ENCODE measurements around the gene CUL9. TPM values are rescaled to one million over a fixed set of nuclear protein-coding genes. Genes with fewer than 3 reads are reported as not detected.

The CUL9 gene
- total and polyA plus RNA-seq, 4 donors = 6.5 to 21.8 (median 7.5) TPM

- DNase-seq (ENCODE audit: low spot score) = no peak
- H3K4me1 ChIP-seq (ENCODE audit: control insufficient read depth in 4 of 4, insufficient read depth in 4 of 4, low read length in 3 of 4) = peaks cover 27 to 79% (median 65%) of the 10 kb centered on the region in 4 donors
These were observed 89.3 kb downstream of the CUL9 start for GRCh38 chr6:43271103-43271815.

GRCh38 chr6:43271944-43272343, 89.9 kb downstream of the CUL9 start:
- H3K4me3 ChIP-seq (ENCODE audit: low read depth in 1 of 3, low read length in 3 of 3) = no peak overlapping the region
- peaks cover 34 to 81% (median 68%) of the 10 kb centered on the region in 4 donors for H3K4me1 ChIP-seq (ENCODE audit: control insufficient read depth in 4 of 4, insufficient read depth in 4 of 4, low read length in 3 of 4)
- H3K36me3 ChIP-seq (ENCODE audit: control insufficient read depth in 4 of 4, insufficient read depth in 3 of 4, low read depth in 1 of 4, low read length in 3 of 4) = no peaks in the 10 kb centered on the region
- no peak for DNase-seq (ENCODE audit: low spot score)
- peak overlapping the region in 1 of 2 donors; percentile 8 for H3K27ac ChIP-seq (ENCODE audit: low read depth in 1 of 2, low read length in 2 of 2)
- H3K9me3 ChIP-seq (ENCODE audit: control insufficient read depth in 4 of 4, low read length in 3 of 4) = no peaks in the 10 kb centered on the region
- TF ChIP-seq JUND (IDR thresholded peaks at IDR 0.05) = no peak
- TF ChIP-seq ATF3 (IDR thresholded peaks at IDR 0.05) = no peak
- TF ChIP-seq EGR1 (IDR thresholded peaks at IDR 0.05; ENCODE audit: low read depth in 2 of 2) = no peak
- TF ChIP-seq CTCF (IDR thresholded peaks at IDR 0.05; ENCODE audit: low read depth, low read length, missing input control) = no peak
- TF ChIP-seq NR2F2 (IDR thresholded peaks at IDR 0.05) = no peak
- TF ChIP-seq HNF4A (conservative IDR thresholded peaks at IDR 0.05) = no peak
- no peak for TF ChIP-seq FOXA1 (IDR thresholded peaks at IDR 0.05)
- TF ChIP-seq HNF4G (IDR thresholded peaks at IDR 0.05) = no peak
- TF ChIP-seq RAD21 (IDR thresholded peaks at IDR 0.05) = no peak
- no peak for TF ChIP-seq REST (IDR thresholded peaks at IDR 0.05)
- no peak for TF ChIP-seq RXRA (IDR thresholded peaks at IDR 0.05)
- TF ChIP-seq TAF1 (conservative IDR thresholded peaks at IDR 0.05) = no peak
- no peak for TF ChIP-seq SP1 (IDR thresholded peaks at IDR 0.05)
- no peak for TF ChIP-seq MAX (IDR thresholded peaks at IDR 0.05)
- TF ChIP-seq FOXA2 (IDR thresholded peaks at IDR 0.05) = no peak
- no peak for TF ChIP-seq GABPA (IDR thresholded peaks at IDR 0.05 in 1 of 2, conservative IDR thresholded peaks at IDR 0.05 in 1 of 2)
- H3K27me3 ChIP-seq (ENCODE audit: control insufficient read depth in 4 of 4, insufficient read depth in 4 of 4, low read length in 3 of 4) = no peaks in the 10 kb centered on the region
- no peak overlapping the region for H3K9ac ChIP-seq (ENCODE audit: low read depth in 1 of 2, low read length in 2 of 2)

More at GRCh38 chr6:43271103-43271815, 89.3 kb downstream of the CUL9 start:
- Histone ChIP-seq H3K9me3 (ENCODE audit: control insufficient read depth in 4 of 4, low read length in 3 of 4) (no peaks in the 10 kb centered on the region), H3K27me3 (ENCODE audit: control insufficient read depth in 4 of 4, insufficient read depth in 4 of 4, low read length in 3 of 4) (no peaks in the 10 kb centered on the region), H3K27ac (ENCODE audit: low read depth in 1 of 2, low read length in 2 of 2) (peak overlapping the region; percentile 61 to 70), H3K4me3 (ENCODE audit: low read depth in 1 of 3, low read length in 3 of 3) (peak overlapping the region in 2 of 3 donors; percentile 17 to 21), H3K9ac (ENCODE audit: low read depth in 1 of 2, low read length in 2 of 2) (no peak overlapping the region), H3K36me3 (ENCODE audit: control insufficient read depth in 4 of 4, insufficient read depth in 3 of 4, low read depth in 1 of 4, low read length in 3 of 4) (no peaks in the 10 kb centered on the region)
- WGBS = 62% methylated on average over 8 of the region's 8 CpGs
- TF ChIP-seq SP1 (IDR thresholded peaks at IDR 0.05) = no peak
- TF ChIP-seq FOXA2 (IDR thresholded peaks at IDR 0.05) = peak; percentile 41
- TF ChIP-seq EGR1 (IDR thresholded peaks at IDR 0.05; ENCODE audit: low read depth in 2 of 2) = no peak
- TF ChIP-seq HNF4A (conservative IDR thresholded peaks at IDR 0.05) = peak in 1 of 2 donors; percentile 43
- no peak for TF ChIP-seq RAD21 (IDR thresholded peaks at IDR 0.05)
- TF ChIP-seq RXRA (IDR thresholded peaks at IDR 0.05) = peak in 1 of 2 donors; percentile 36
